ENCODE measurements around the gene RIBC2.

DNA sequence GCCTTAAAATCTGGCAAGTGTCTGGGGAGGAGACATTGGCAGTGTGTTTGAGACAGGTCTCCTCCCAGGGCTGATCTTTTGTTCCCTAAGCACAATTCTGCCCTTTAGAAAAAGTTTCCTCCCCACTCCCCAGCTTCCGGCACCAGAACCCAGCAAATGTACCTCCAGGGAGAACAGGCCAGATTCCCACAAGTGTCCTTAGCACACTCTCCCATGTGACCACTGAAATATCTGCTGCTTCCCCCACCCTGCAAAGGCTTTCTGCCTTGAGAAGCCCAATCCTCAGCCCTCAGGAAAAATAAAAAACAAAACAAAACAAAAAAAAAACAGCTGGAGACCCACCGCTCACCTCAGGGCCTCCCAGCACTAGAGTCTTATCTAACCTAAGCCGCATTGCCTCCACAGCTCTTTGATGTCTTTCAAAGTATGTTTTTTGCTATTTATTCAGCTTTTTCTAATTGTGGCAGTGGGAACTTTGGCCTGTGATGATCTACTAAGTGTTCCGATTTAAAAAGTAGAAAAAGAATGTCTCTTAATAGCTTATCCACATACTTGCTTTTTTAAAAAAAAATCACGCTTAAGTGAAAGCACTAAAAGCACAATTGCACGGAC lies 60.2 kb downstream of the RIBC2 start:
- no peak for TF ChIP-seq POLR2AphosphoS5 (IDR thresholded peaks at IDR 0.05; ENCODE audit: low read depth, low read length)
- TF ChIP-seq, protein P1, sequence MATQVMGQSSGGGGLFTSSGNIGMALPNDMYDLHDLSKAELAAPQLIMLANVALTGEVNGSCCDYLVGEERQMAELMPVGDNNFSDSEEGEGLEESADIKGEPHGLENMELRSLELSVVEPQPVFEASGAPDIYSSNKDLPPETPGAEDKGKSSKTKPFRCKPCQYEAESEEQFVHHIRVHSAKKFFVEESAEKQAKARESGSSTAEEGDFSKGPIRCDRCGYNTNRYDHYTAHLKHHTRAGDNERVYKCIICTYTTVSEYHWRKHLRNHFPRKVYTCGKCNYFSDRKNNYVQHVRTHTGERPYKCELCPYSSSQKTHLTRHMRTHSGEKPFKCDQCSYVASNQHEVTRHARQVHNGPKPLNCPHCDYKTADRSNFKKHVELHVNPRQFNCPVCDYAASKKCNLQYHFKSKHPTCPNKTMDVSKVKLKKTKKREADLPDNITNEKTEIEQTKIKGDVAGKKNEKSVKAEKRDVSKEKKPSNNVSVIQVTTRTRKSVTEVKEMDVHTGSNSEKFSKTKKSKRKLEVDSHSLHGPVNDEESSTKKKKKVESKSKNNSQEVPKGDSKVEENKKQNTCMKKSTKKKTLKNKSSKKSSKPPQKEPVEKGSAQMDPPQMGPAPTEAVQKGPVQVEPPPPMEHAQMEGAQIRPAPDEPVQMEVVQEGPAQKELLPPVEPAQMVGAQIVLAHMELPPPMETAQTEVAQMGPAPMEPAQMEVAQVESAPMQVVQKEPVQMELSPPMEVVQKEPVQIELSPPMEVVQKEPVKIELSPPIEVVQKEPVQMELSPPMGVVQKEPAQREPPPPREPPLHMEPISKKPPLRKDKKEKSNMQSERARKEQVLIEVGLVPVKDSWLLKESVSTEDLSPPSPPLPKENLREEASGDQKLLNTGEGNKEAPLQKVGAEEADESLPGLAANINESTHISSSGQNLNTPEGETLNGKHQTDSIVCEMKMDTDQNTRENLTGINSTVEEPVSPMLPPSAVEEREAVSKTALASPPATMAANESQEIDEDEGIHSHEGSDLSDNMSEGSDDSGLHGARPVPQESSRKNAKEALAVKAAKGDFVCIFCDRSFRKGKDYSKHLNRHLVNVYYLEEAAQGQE (IDR thresholded peaks at IDR 0.05; ENCODE audit: insufficient read depth in 1 of 2, low read depth in 2 of 2, low read length in 2 of 2) = no peak

All from PFSK-1 (cell line).